Activated T-helper 17 cell treated with anti-CD3 and anti-CD28 coated beads, Interleukin-2, amount 50 U/mL, for 72 hours (primary cell): Measurements from ENCODE around the gene RPL4. TPM values are rescaled to one million over a fixed set of nuclear protein-coding genes. Genes with fewer than 3 reads are reported as not detected.

Experiments used
- ATAC-seq: fragments of 150-1000 bp; cut with Tn5 transposase; replicated peaks from 2 replicates; pipeline ENCODE4 v1.10.0; 2021; ENCODE audit warnings: mild to moderate bottlenecking, moderate library complexity
- H3K27ac Mint-ChIP-seq: one replicate; pipeline ENCODE4 v1.8.0; 2022; ENCODE audit warnings: mixed read lengths
- H3K27me3 Mint-ChIP-seq: one replicate; pipeline ENCODE4 v1.8.0; 2022; ENCODE audit warnings: mixed read lengths
- H3K36me3 Mint-ChIP-seq: one replicate; pipeline ENCODE4 v1.8.0; 2022; ENCODE audit warnings: low read depth, mild to moderate bottlenecking, mixed read lengths
- H3K4me1 Mint-ChIP-seq: one replicate; pipeline ENCODE4 v1.8.0; 2022; ENCODE audit warnings: mixed read lengths
- H3K4me3 Mint-ChIP-seq: one replicate; pipeline ENCODE4 v1.8.0; 2022; ENCODE audit warnings: mild to moderate bottlenecking, mixed read lengths
- H3K9me3 Mint-ChIP-seq: one replicate; pipeline ENCODE4 v1.8.0; 2022; ENCODE audit warnings: mixed read lengths
- total RNA-seq, 2 donors: library from RNA; stranded (reverse); gene quantifications; one replicate each; pipeline ENCODE4 v1.2.3, GENCODE V29; 2022

The RPL4 gene
- total RNA-seq, 2 donors from 2014 or later: 3,367 to 4,238 TPM

GRCh38 chr15:66454143-66454542, 50.5 kb downstream of the RPL4 start:
- H3K36me3 Mint-ChIP-seq: peaks cover 59% of the 10 kb centered on the region
- ATAC-seq: no peak
- no peak overlapping the region for H3K27ac Mint-ChIP-seq
- no peak overlapping the region for H3K4me3 Mint-ChIP-seq
- no peaks in the 10 kb centered on the region for H3K9me3 Mint-ChIP-seq
- H3K4me1 Mint-ChIP-seq: no peaks in the 10 kb centered on the region
- H3K27me3 Mint-ChIP-seq: no peaks in the 10 kb centered on the region

- no peak for ATAC-seq
- Mint-ChIP-seq H3K27me3 (no peaks in the 10 kb centered on the region), H3K27ac (no peak overlapping the region), H3K4me3 (no peak overlapping the region), H3K9me3 (no peaks in the 10 kb centered on the region), H3K36me3 (peaks cover 59% of the 10 kb centered on the region), H3K4me1 (no peaks in the 10 kb centered on the region)
Measured at GRCh38 chr15:66452971-66453580, 51.6 kb downstream of the RPL4 start.

- Mint-ChIP-seq H3K27ac (no peak overlapping the region), H3K27me3 (no peaks in the 10 kb centered on the region), H3K4me1 (no peaks in the 10 kb centered on the region), H3K36me3 (peaks cover 63% of the 10 kb centered on the region), H3K4me3 (no peak overlapping the region), H3K9me3 (no peaks in the 10 kb centered on the region)
- ATAC-seq: no peak
Measured at GRCh38 chr15:66452420-66452819, 52.2 kb downstream of the RPL4 start.

Other genes starting within 250 kb of the RPL4 start
- gene DIS3L, start 211.3 kb downstream of the RPL4 start, total RNA-seq: 10 to 100 TPM; 14.6 to 34.4 TPM
- 10 to 100 TPM; 27.1 to 37.9 TPM for gene TIPIN, start 148.2 kb downstream of the RPL4 start, total RNA-seq
- gene MAP2K1, start 117.9 kb downstream of the RPL4 start, total RNA-seq: 100 to 1,000 TPM; 107 to 143 TPM
- 10 to 100 TPM; 13.2 to 22.7 TPM for gene SNAPC5, start 7.1 kb downstream of the RPL4 start, total RNA-seq
- 10 to 100 TPM; 19.2 to 34.0 TPM for gene ZWILCH, start 471 bp upstream of the RPL4 start, total RNA-seq
- not detected for gene LCTL, start 61.1 kb upstream of the RPL4 start, total RNA-seq
- under 1 TPM in 1 of 2 donors, not detected in 1; 0.19 TPM for gene SMAD6, start 197.4 kb upstream of the RPL4 start, total RNA-seq